ENCODE data around the gene WNK2.

GRCh38 chr9:93318480-93318879, 134.5 kb downstream of the WNK2 start:
- TF ChIP-seq, protein P1, sequence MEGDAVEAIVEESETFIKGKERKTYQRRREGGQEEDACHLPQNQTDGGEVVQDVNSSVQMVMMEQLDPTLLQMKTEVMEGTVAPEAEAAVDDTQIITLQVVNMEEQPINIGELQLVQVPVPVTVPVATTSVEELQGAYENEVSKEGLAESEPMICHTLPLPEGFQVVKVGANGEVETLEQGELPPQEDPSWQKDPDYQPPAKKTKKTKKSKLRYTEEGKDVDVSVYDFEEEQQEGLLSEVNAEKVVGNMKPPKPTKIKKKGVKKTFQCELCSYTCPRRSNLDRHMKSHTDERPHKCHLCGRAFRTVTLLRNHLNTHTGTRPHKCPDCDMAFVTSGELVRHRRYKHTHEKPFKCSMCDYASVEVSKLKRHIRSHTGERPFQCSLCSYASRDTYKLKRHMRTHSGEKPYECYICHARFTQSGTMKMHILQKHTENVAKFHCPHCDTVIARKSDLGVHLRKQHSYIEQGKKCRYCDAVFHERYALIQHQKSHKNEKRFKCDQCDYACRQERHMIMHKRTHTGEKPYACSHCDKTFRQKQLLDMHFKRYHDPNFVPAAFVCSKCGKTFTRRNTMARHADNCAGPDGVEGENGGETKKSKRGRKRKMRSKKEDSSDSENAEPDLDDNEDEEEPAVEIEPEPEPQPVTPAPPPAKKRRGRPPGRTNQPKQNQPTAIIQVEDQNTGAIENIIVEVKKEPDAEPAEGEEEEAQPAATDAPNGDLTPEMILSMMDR (IDR thresholded peaks at IDR 0.05): no peak
- TF ChIP-seq POLR2A (IDR thresholded peaks at IDR 0.05): no peak
